ENCODE data around the gene TAF11L7.
"Not testable (repeated sequence)": the region's sequence is repeated elsewhere in the genome, so short reads cannot be mapped to it uniquely, and the experiment has no call there.

TAF11L7 gene

DNA sequence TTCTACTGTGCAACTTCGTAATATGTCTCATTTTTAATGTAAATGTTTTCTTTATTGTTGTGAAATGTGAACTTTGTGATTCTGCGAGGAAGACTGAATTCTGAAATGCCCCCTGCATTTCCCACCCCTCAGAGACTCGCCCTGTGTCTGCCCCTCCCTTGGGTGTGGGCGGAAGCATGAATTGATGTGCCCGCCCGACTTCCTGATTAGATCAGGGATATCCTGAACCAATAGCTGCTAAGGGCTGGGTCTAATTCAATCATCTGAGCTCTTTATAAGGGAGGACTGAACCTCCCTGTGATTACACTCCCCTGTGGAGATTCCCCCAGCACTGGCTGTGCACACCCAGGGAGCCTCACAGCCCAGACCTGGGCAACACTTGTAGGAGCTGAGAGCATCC lies 18.3 kb upstream of the TAF11L7 start, which contains the start of gene TAF11L11:
TSS of gene TAF11L11 (plus strand) at position 304 of the 400 bp plus-strand sequence.
- H3K27me3 ChIP-seq (ENCODE audit: control insufficient read depth in 2 of 2, insufficient read depth in 2 of 2, low read length in 2 of 2) = not testable (repeated sequence)

DNA sequence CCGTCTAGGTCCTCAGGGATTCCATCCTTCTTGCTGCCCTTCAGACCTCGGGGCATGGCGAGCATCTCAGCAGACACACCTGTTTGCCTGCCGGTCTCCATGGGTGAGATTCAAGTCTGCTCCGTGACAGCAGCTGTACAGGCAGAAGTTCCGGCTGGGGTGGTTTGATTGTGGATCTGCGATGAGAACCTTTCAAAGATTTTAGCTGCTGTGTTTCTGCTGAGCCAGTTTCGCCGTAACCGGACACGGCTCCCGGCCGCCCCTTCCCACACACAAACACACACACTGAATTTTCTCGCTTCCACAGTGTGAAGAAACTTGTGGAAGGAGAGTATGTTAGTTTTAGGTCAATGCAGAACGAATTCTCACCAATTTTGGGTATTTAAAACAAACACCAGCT lies 12.2 kb upstream of the TAF11L7 start, which contains the start of gene TAF11L10:
TSS of gene TAF11L10 (minus strand) at position 101 of the 400 bp plus-strand sequence.
- not testable (repeated sequence) for H3K4me1 ChIP-seq (ENCODE audit: control insufficient read depth in 2 of 2, insufficient read depth in 2 of 2, low read length in 2 of 2); H3K27me3 ChIP-seq (ENCODE audit: control insufficient read depth in 2 of 2, insufficient read depth in 2 of 2, low read length in 2 of 2); H3K9me3 ChIP-seq (ENCODE audit: control insufficient read depth in 2 of 2, low read length in 2 of 2); H3K27ac ChIP-seq (ENCODE audit: low read depth in 2 of 2, low read length in 2 of 2); H3K36me3 ChIP-seq (ENCODE audit: control insufficient read depth in 2 of 2, insufficient read depth in 2 of 2, low read length in 2 of 2); H3K4me3 ChIP-seq (ENCODE audit: low read length in 2 of 2); H3K9ac ChIP-seq (ENCODE audit: low read depth in 1 of 2, low read length in 2 of 2)

More for the DNA sequence above, 18.3 kb upstream of the TAF11L7 start, which contains the start of gene TAF11L11:
- H3K9me3 ChIP-seq (ENCODE audit: control insufficient read depth in 2 of 2, low read length in 2 of 2); H3K4me3 ChIP-seq (ENCODE audit: low read length in 2 of 2); H3K9ac ChIP-seq (ENCODE audit: low read depth in 1 of 2, low read length in 2 of 2); H3K36me3 ChIP-seq (ENCODE audit: control insufficient read depth in 2 of 2, insufficient read depth in 2 of 2, low read length in 2 of 2); H3K27ac ChIP-seq (ENCODE audit: low read depth in 2 of 2, low read length in 2 of 2); H3K4me1 ChIP-seq (ENCODE audit: control insufficient read depth in 2 of 2, insufficient read depth in 2 of 2, low read length in 2 of 2): not testable (repeated sequence)

- H3K36me3 ChIP-seq (ENCODE audit: control insufficient read depth in 2 of 2, insufficient read depth in 2 of 2, low read length in 2 of 2); H3K4me3 ChIP-seq (ENCODE audit: low read length in 2 of 2); H3K27me3 ChIP-seq (ENCODE audit: control insufficient read depth in 2 of 2, insufficient read depth in 2 of 2, low read length in 2 of 2); H3K9ac ChIP-seq (ENCODE audit: low read depth in 1 of 2, low read length in 2 of 2); H3K27ac ChIP-seq (ENCODE audit: low read depth in 2 of 2, low read length in 2 of 2); H3K4me1 ChIP-seq (ENCODE audit: control insufficient read depth in 2 of 2, insufficient read depth in 2 of 2, low read length in 2 of 2); H3K9me3 ChIP-seq (ENCODE audit: control insufficient read depth in 2 of 2, low read length in 2 of 2): not testable (repeated sequence)
Measured at GRCh38 chr5:17594255-17594654, 8.7 kb upstream of the TAF11L7 start, which contains the start of gene TAF11L9. TSS of gene TAF11L9 (minus strand) at chr5:17594394.

- not testable (repeated sequence) for H3K9me3 ChIP-seq (ENCODE audit: control insufficient read depth in 2 of 2, low read length in 2 of 2); H3K27me3 ChIP-seq (ENCODE audit: control insufficient read depth in 2 of 2, insufficient read depth in 2 of 2, low read length in 2 of 2); H3K27ac ChIP-seq (ENCODE audit: low read depth in 2 of 2, low read length in 2 of 2); H3K9ac ChIP-seq (ENCODE audit: low read depth in 1 of 2, low read length in 2 of 2); H3K36me3 ChIP-seq (ENCODE audit: control insufficient read depth in 2 of 2, insufficient read depth in 2 of 2, low read length in 2 of 2); H3K4me3 ChIP-seq (ENCODE audit: low read length in 2 of 2); H3K4me1 ChIP-seq (ENCODE audit: control insufficient read depth in 2 of 2, insufficient read depth in 2 of 2, low read length in 2 of 2)
Measured at GRCh38 chr5:17590860-17591259, 5.3 kb upstream of the TAF11L7 start, which contains the start of gene TAF11L8. TSS of gene TAF11L8 (minus strand) at chr5:17590960.
